K562 treated with DMSO at 1 percent for 48 hours (cell line): Measurements from ENCODE around the gene SPP2. TPM values are rescaled to one million over a fixed set of nuclear protein-coding genes. Genes with fewer than 3 reads are reported as not detected.

Experiments
- total RNA-seq: library from RNA; unstranded; fragments of 300-600 nt; gene quantifications from 2 replicates; pipeline ENCODE4 v1.2.3, GENCODE V29; 2022; ENCODE audit warnings: low replicate concordance; ENCODE audit errors: extremely low read depth

SPP2 gene
- not detected in 2 replicates for total RNA-seq

DNA sequence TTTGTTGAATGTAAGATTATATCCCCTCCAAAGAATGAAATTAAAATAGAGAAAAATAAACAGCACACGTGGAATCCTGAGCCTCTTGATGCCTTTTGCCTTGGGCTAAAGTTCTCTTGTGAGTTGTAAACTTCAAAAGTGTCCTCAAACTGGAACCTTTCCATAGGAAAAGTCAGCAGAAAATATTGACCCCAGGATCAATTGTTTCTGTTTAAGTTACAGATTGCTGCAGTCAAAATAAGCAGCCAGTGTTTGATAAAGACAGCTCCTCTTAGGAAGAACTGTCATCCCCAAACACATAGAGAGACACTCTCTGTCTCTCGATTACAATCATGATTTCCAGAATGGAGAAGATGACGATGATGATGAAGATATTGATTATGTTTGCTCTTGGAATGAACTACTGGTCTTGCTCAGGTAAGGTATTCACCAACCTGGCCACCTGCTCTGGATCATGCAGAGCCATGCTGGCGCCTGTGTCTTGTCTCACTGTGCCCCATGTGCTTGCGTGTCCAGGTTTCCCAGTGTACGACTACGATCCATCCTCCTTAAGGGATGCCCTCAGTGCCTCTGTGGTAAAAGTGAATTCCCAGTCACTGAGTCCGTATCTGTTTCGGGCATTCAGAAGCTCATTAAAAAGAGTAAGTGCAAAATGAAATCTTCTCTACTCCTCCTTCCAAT, at the start of gene SPP2:
SPP2 (plus strand) TSS at position 248 of the 681 bp plus-strand sequence; CDS start at position 333, 85 bp downstream.

Other genes with a start within 250 kb of the SPP2 start
- not detected in 2 replicates for gene HJURP, start 196.2 kb upstream of the SPP2 start, total RNA-seq
- gene TRPM8, start 133.3 kb upstream of the SPP2 start, total RNA-seq = not detected in 2 replicates